Measurements from ENCODE around the gene C19orf12.

C19orf12 gene

GRCh38 chr19:29660835-29661234 lies 54.2 kb downstream of the C19orf12 start:
- DNase-seq (ENCODE audit: low read depth), result no peak
- TF ChIP-seq CTCF (conservative IDR thresholded peaks at IDR 0.05; ENCODE audit: low read depth, low read length), result no peak
- H3K4me3 ChIP-seq (ENCODE audit: low read length), result no peak overlapping the region

GRCh38 chr19:29658221-29658991 lies 56.7 kb downstream of the C19orf12 start:
- TF ChIP-seq CTCF (conservative IDR thresholded peaks at IDR 0.05; ENCODE audit: low read depth, low read length), result no peak
- no peak overlapping the region for H3K4me3 ChIP-seq (ENCODE audit: low read length)
- DNase-seq (ENCODE audit: low read depth), result no peak

- no peak overlapping the region for H3K4me3 ChIP-seq (ENCODE audit: low read length)
- no peak for DNase-seq (ENCODE audit: low read depth)
- TF ChIP-seq CTCF (conservative IDR thresholded peaks at IDR 0.05; ENCODE audit: low read depth, low read length), result no peak
Observed at GRCh38 chr19:29655648-29656335, 59.3 kb downstream of the C19orf12 start.

GRCh38 chr19:29653398-29653797 lies 61.7 kb downstream of the C19orf12 start:
- no peak for DNase-seq (ENCODE audit: low read depth)
- no peak overlapping the region for H3K4me3 ChIP-seq (ENCODE audit: low read length)
- no peak for TF ChIP-seq CTCF (conservative IDR thresholded peaks at IDR 0.05; ENCODE audit: low read depth, low read length)

GRCh38 chr19:29651622-29652394 lies 63.3 kb downstream of the C19orf12 start:
- no peak for TF ChIP-seq CTCF (conservative IDR thresholded peaks at IDR 0.05; ENCODE audit: low read depth, low read length)
- H3K4me3 ChIP-seq (ENCODE audit: low read length), result no peak overlapping the region
- DNase-seq (ENCODE audit: low read depth), result no peak

GRCh38 chr19:29650772-29651387 lies 64.2 kb downstream of the C19orf12 start:
- no peak overlapping the region for H3K4me3 ChIP-seq (ENCODE audit: low read length)

More at GRCh38 chr19:29650772-29651387, 64.2 kb downstream of the C19orf12 start:
- TF ChIP-seq CTCF (conservative IDR thresholded peaks at IDR 0.05; ENCODE audit: low read depth, low read length), result no peak
- no peak for DNase-seq (ENCODE audit: low read depth)

Data from retinal pigment epithelial cell (primary cell).